Hepatocyte (in vitro differentiated cells): Measurements from ENCODE around the gene ADGRL3.

ENCODE experiments used
- EZH2 ChIP-seq: fragments of 200-600 bp; sonication (generic); IDR thresholded peaks from 2 replicates; pipeline ENCODE4 v1.6.1; 2016; ENCODE audit warnings: antibody characterized with exemption, mild to moderate bottlenecking, borderline replicate concordance
- TF ChIP-seq, protein P1 (sequence below): fragments of 200-600 bp; sonication (generic); IDR thresholded peaks from 2 replicates; pipeline ENCODE4 v1.5.1; 2016; ENCODE audit warnings: antibody characterized with exemption, mild to moderate bottlenecking; ENCODE audit not compliant: poor library complexity

DNA sequence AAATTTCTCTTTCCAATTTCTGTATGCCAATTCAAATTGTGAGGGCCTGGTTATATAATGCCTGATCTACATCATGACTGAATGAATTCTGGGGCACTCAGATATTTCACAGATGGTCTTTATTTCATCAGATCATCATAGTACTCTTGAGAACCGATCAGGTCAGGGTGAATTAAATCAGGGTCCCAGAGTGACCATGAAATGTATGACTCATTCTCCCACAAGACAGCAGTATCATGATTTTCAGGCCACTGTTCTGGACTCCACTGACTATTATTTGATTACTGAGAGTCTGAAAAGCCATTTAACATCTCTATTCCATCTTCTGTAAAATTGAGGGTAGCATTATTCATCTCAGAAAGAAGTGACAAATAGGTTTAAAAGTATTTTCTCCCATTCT lies 471.5 kb downstream of the ADGRL3 start:
- no peak for TF ChIP-seq EZH2
- TF ChIP-seq, protein P1, sequence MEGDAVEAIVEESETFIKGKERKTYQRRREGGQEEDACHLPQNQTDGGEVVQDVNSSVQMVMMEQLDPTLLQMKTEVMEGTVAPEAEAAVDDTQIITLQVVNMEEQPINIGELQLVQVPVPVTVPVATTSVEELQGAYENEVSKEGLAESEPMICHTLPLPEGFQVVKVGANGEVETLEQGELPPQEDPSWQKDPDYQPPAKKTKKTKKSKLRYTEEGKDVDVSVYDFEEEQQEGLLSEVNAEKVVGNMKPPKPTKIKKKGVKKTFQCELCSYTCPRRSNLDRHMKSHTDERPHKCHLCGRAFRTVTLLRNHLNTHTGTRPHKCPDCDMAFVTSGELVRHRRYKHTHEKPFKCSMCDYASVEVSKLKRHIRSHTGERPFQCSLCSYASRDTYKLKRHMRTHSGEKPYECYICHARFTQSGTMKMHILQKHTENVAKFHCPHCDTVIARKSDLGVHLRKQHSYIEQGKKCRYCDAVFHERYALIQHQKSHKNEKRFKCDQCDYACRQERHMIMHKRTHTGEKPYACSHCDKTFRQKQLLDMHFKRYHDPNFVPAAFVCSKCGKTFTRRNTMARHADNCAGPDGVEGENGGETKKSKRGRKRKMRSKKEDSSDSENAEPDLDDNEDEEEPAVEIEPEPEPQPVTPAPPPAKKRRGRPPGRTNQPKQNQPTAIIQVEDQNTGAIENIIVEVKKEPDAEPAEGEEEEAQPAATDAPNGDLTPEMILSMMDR, result no peak
